Measurements from ENCODE around the gene DLGAP1.

The DLGAP1 gene

GRCh38 chr18:3455907-3456685 lies 999.0 kb downstream of the DLGAP1 start:
- DNase-seq (ENCODE audit: low read depth) = no peak
- H3K4me3 ChIP-seq (ENCODE audit: low read depth, low read length) = peak overlapping the region; percentile 2

- H3K4me3 ChIP-seq (ENCODE audit: low read depth, low read length) = peak overlapping the region; percentile 97
- DNase-seq (ENCODE audit: low read depth) = no peak
Observed at GRCh38 chr18:3455090-3455635, 999.9 kb downstream of the DLGAP1 start.

GRCh38 chr18:3454365-3455089 lies 1000.6 kb downstream of the DLGAP1 start:
- H3K4me3 ChIP-seq (ENCODE audit: low read depth, low read length) = peak overlapping the region; percentile 97
- no peak for DNase-seq (ENCODE audit: low read depth)

GRCh38 chr18:3453540-3454364 lies 1001.4 kb downstream of the DLGAP1 start:
- DNase-seq (ENCODE audit: low read depth) = peak; percentile 89
- H3K4me3 ChIP-seq (ENCODE audit: low read depth, low read length) = peak overlapping the region; percentile 97

DNA sequence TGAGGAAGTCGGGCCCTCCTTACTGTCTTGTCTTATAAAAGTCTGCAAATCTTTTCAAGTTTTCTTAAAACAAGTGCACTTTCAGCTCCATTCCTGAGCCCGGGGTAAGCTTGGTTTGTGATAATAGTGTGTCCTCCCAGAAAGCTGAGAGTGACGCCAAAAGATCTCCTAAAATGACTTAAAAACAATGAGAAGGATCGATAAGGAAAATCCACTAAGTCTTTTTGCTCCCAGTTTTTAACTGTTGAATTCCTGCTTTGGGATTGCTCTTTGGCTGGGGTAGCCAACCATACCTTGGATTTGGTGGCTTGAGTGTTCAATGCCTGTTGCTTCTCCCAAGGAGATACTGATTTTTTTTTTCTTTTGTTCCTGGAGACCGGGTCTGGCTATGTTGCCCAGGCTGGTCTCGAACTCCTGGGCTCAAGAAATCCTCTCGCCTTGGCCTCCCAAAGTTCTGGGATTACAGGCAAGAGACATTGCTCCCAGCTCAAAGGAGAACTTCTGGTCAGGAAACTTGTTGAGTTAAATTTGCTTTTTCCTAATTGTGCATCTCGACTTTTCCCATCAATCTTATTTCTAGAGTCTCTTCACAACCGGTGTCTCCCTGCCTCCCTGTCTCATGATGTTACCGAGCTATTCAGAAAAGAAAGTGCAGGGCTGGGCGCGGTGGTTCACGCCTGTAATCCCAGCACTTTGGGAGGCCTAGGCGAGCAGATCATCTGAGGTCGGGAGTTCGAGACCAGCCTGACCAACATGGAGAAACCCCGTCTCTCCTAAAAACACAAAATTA lies 1002.2 kb downstream of the DLGAP1 start:
- H3K4me3 ChIP-seq (ENCODE audit: low read depth, low read length) = peak overlapping the region; percentile 97

DNA sequence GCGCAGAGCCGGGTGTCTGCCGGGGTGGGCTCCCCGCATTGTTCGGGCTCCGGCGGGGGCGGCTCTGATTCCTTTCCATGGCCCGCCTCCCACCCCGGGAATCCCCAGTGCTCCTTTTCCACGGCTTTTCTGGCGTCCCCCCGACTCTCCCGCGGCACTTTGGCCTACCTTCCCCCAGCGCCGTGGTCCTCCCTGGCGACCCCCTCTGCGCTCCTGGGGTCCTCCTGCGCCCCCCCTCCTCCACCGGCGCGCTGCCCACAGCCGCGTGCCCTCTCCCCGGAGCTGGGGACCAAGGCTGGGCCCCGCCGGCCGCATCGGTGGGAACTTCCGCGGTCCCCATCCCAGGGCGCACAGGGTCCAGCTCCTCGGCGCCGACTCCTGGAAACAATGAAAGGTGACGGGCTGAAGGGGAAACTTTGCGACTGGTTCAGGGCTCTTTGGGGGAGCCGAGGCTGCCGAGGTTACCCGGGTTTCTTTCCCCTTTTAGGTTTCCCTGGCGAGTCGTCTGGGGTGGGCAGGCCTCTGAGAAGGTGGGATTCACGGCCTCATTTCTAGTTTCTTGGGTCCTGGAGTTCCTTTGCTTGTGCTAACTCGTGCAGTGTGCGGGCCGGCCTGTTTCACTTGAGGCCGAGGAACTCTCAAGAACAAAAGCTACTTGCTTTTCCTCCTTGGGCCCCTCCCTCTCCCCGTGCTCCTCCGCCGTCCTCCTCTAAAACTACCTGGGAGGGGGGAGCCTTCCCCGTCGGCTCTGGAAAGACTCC lies 1002.9 kb downstream of the DLGAP1 start:
- no peak for DNase-seq (ENCODE audit: low read depth)
- H3K4me3 ChIP-seq (ENCODE audit: low read depth, low read length) = peak overlapping the region; percentile 97

More for the DNA sequence above, 1002.2 kb downstream of the DLGAP1 start:
- no peak for DNase-seq (ENCODE audit: low read depth)

GRCh38 chr18:3451183-3451988 lies 1003.7 kb downstream of the DLGAP1 start:
- H3K4me3 ChIP-seq (ENCODE audit: low read depth, low read length) = peak overlapping the region; percentile 97
- no peak for DNase-seq (ENCODE audit: low read depth)

DNA sequence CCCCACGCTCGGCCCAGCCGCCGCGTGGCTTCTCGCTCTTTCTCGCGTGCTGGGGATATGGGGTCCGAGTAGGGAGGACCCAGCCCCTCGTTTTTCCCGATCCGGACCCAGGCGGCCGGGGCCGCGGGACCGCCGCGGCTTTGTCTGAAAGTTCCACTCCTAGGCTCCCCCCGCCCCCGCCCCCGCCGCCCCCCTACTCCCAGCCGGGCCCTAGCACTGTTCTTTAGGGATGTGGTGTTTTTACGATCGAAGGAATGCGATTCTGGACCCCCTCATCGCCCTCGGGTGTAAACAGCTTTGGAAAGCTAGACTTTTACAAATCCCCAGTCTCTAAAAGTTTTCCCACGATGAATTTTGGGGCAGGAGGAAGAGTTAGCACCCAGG lies 1004.3 kb downstream of the DLGAP1 start:
- peak overlapping the region; percentile 97 for H3K4me3 ChIP-seq (ENCODE audit: low read depth, low read length)
- DNase-seq (ENCODE audit: low read depth) = no peak

DNA sequence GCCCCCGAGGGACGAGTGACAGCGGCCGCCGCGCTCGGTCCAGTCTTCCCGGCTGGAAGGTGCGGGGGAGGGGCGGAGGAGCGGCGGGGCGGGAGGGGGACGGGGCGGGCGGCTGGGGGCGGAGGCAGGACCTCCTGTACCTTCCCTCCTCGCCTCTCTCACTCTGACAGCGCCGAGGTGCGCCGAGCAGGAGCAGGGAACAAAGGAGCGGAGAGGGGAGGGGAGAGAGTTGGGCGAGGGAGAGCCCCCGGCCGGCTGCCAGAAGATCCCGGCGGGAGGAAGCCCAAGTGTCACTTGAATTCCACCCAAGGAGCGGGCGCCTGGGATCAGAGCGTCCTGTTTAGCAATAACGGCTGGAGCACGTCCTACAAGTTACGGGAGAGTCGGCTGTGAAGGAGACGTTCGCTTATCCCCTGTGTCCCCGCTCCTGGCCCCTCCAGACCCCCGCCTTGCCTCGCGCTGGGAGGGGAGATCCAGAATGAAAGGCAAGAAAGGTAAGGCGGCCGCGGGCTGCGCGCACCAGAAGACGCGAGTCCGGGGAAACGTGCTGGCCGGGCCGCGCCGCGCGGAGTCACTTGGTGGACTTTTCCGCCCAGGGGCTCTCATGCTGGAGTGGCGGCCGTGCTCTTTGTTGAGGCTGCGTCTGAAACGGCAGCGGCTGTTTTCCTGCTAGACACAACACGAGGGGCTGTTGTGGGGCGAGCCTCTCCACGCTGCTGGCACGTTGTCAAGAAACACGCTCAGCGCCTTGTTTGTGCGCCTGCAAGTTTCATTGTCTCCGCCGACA lies 1004.9 kb downstream of the DLGAP1 start, which contains the start of gene TGIF1:
TGIF1 (plus strand) TSS at position 161 of the 787 bp plus-strand sequence; CDS start at position 479, 318 bp downstream.
- DNase-seq (ENCODE audit: low read depth) = no peak
- peak within 1 kb of the TSS; percentile 97 for H3K4me3 ChIP-seq (ENCODE audit: low read depth, low read length)

DNA sequence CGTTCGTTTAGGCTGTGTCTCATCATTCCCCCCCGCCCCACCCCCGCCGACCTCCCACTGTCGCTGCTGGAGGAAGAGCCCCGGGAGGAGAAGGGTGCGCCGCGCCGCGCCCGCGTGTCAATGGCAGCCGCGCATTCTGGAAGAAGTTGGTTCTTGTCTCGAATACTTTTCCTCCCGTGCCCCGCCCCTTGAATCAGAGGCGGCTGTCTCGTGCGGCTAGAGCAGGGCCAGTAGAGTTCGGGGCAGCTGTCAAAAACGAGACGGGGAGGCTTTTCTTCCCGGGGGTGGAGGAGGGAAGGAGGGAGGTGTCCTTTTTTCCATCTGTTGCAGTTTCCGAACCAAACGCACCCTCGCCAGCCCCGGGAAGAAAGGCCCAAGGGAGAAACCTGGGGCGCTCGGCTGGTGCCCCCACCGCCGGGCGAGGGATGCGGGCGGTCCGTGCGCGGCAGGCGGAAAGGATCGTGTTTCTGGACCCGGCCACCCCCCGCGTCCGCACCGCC lies 1005.5 kb downstream of the DLGAP1 start:
- DNase-seq (ENCODE audit: low read depth) = no peak
- H3K4me3 ChIP-seq (ENCODE audit: low read depth, low read length) = peak overlapping the region; percentile 97

DNA sequence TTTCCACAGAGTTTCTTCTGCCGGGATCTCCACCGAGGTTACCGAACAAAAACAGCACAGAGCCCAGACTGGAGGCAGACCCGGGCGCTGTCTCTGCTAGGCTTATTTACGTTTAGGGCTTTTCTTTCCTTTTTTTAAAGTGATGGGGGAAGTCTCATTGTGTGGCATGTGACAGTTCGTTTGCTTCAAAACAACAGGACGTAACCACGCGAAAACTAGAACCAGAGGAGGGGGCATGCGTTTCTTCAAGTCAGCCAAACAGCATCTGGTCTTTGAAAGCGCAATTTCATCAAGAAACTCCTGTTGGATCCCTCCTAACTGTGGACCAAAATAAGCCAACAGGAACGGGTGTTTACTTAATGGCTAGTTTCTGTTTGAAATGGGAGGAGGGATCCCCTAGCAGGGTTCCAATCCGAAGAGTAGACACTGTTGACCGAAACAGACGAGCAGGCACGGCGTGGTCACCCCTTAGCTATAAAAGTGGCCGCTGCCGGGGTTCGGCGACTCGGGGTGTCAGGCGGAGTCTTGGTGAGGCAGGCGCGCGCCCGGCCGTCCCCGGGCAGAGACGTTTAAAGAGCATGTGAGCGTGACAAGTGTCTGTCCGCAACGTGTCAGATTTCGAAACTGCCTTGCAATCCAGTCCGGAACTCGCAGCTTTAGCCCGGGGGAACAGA lies 1006.1 kb downstream of the DLGAP1 start:
- peak; percentile 89 for DNase-seq (ENCODE audit: low read depth)

GRCh38 chr18:3447895-3448837 lies 1006.9 kb downstream of the DLGAP1 start:
- peak overlapping the region; percentile 97 for H3K4me3 ChIP-seq (ENCODE audit: low read depth, low read length)
- peak; percentile 94 for DNase-seq (ENCODE audit: low read depth)

More for the DNA sequence above, 1006.1 kb downstream of the DLGAP1 start:
- H3K4me3 ChIP-seq (ENCODE audit: low read depth, low read length) = peak overlapping the region; percentile 97

- no peak for DNase-seq (ENCODE audit: low read depth)
- H3K4me3 ChIP-seq (ENCODE audit: low read depth, low read length) = peak overlapping the region; percentile 97
Observed at GRCh38 chr18:3447068-3447894, 1007.8 kb downstream of the DLGAP1 start.
